A549 (cell line): Measurements from ENCODE around the gene NDUFC2.

Experiments
- BHLHE40 ChIP-seq: IDR thresholded peaks from 2 replicates; pipeline ENCODE4 v1.6.1; 2012; ENCODE audit warnings: low read depth, low read length, inconsistent platforms
- CBX8 ChIP-seq: fragments of 200-600 bp; sonication (generic); IDR thresholded peaks from 2 replicates; pipeline ENCODE4 v1.6.1; 2016
- EHMT2 ChIP-seq: fragments of 200-600 bp; sonication (generic); IDR thresholded peaks from 2 replicates; pipeline ENCODE4 v1.6.1; 2016; ENCODE audit warnings: antibody characterized with exemption, low read depth, mild to moderate bottlenecking, moderate library complexity
- EP300 ChIP-seq, 2 experiments: fragments of >200 bp; sonication (Bioruptor Twin); formaldehyde crosslinking; IDR thresholded peaks; 2 replicates in 1 of 2; 3 replicates in 1 of 2; pipeline ENCODE4 v1.6.1; 2016 to 2017
- JUN ChIP-seq, 2 experiments: fragments of >200 bp; sonication (Bioruptor Twin); formaldehyde crosslinking; IDR thresholded peaks; 2 replicates in 1 of 2; 3 replicates in 1 of 2; pipeline ENCODE4 v1.6.1; 2016 to 2017
- KDM1A ChIP-seq: fragments of 200-600 bp; sonication (generic); IDR thresholded peaks from 2 replicates; pipeline ENCODE4 v1.6.1; 2016; ENCODE audit warnings: low read depth, mild to moderate bottlenecking
- MAFK ChIP-seq: fragments of 450-650 bp; IDR thresholded peaks from 2 replicates; pipeline ENCODE4 v1.6.1; 2014; ENCODE audit not compliant: partially characterized antibody
- POLR2A ChIP-seq: IDR thresholded peaks from 2 replicates; pipeline ENCODE4 v1.6.1; 2012; ENCODE audit warnings: mild to moderate bottlenecking, low read length
- SMC3 ChIP-seq: fragments of >200 bp; sonication (Bioruptor Twin); formaldehyde crosslinking; IDR thresholded peaks from 3 replicates; pipeline ENCODE4 v1.6.1; 2018; ENCODE audit warnings: inconsistent platforms
- TP53 ChIP-seq: fragments of 250-450 bp; sonication (Bioruptor Pico); IDR thresholded peaks from 2 replicates; pipeline ENCODE4 v1.5.0; 2021; ENCODE audit warnings: mild to moderate bottlenecking, moderate library complexity
- TF ChIP-seq, protein P1 (sequence below): fragments of >200 bp; sonication (Bioruptor Twin); formaldehyde crosslinking; IDR thresholded peaks from 3 replicates; pipeline ENCODE4 v1.5.1; 2016
- TF ChIP-seq, protein P2 (sequence below): fragments of 200-600 bp; sonication (generic); IDR thresholded peaks from 2 replicates; pipeline ENCODE4 v1.6.1; 2016; ENCODE audit warnings: antibody characterized with exemption, mild to moderate bottlenecking, moderate library complexity
- TF ChIP-seq, protein P3 (sequence below): IDR thresholded peaks from 2 replicates; pipeline ENCODE4 v1.6.1; 2012

DNA sequence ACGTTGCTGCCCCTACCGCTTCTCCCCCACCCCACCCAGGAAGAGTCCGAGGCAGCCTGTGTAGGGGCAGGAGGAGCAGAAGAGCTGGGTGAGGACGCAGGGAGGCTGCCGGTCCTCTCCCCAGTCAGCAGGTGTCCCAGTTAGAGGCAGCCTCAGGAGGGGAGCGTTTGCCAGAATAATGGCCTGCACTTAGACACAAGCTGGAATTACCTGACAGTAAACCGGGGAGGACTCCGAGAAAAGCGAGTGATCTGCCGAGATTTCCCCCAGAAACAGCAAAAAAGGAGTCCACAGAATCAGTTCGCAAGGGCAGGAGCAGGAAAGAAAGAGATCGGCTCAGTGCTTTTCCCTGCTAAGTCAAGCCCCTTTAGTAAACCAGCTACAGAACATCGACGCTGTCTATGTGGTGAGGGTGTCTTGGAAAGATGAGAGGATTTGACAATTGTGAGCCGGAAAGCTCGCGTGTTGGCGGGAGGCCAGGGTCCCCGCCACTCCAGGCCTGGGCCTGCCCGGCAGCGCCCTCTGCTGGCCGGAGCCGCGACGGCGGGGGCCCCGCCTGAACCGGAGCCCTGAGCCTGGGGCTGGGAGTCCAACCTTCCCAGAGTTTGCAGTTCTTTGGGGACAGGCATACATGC is 33.7 kb downstream of the NDUFC2 start:
- TF ChIP-seq, protein P1, sequence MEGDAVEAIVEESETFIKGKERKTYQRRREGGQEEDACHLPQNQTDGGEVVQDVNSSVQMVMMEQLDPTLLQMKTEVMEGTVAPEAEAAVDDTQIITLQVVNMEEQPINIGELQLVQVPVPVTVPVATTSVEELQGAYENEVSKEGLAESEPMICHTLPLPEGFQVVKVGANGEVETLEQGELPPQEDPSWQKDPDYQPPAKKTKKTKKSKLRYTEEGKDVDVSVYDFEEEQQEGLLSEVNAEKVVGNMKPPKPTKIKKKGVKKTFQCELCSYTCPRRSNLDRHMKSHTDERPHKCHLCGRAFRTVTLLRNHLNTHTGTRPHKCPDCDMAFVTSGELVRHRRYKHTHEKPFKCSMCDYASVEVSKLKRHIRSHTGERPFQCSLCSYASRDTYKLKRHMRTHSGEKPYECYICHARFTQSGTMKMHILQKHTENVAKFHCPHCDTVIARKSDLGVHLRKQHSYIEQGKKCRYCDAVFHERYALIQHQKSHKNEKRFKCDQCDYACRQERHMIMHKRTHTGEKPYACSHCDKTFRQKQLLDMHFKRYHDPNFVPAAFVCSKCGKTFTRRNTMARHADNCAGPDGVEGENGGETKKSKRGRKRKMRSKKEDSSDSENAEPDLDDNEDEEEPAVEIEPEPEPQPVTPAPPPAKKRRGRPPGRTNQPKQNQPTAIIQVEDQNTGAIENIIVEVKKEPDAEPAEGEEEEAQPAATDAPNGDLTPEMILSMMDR: peak; percentile 99
- TF ChIP-seq EP300 (IDR thresholded peaks at IDR 0.05) (no peak), BHLHE40 (no peak), EHMT2 (no peak), JUN (IDR thresholded peaks at IDR 0.05) (no peak), MAFK (no peak), POLR2A (no peak), SMC3 (peak; percentile 91), TP53 (CRISPR knock-in tag) (no peak), KDM1A (no peak), CBX8 (no peak)
- TF ChIP-seq, protein P2, sequence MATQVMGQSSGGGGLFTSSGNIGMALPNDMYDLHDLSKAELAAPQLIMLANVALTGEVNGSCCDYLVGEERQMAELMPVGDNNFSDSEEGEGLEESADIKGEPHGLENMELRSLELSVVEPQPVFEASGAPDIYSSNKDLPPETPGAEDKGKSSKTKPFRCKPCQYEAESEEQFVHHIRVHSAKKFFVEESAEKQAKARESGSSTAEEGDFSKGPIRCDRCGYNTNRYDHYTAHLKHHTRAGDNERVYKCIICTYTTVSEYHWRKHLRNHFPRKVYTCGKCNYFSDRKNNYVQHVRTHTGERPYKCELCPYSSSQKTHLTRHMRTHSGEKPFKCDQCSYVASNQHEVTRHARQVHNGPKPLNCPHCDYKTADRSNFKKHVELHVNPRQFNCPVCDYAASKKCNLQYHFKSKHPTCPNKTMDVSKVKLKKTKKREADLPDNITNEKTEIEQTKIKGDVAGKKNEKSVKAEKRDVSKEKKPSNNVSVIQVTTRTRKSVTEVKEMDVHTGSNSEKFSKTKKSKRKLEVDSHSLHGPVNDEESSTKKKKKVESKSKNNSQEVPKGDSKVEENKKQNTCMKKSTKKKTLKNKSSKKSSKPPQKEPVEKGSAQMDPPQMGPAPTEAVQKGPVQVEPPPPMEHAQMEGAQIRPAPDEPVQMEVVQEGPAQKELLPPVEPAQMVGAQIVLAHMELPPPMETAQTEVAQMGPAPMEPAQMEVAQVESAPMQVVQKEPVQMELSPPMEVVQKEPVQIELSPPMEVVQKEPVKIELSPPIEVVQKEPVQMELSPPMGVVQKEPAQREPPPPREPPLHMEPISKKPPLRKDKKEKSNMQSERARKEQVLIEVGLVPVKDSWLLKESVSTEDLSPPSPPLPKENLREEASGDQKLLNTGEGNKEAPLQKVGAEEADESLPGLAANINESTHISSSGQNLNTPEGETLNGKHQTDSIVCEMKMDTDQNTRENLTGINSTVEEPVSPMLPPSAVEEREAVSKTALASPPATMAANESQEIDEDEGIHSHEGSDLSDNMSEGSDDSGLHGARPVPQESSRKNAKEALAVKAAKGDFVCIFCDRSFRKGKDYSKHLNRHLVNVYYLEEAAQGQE: no peak
- TF ChIP-seq, protein P3, sequence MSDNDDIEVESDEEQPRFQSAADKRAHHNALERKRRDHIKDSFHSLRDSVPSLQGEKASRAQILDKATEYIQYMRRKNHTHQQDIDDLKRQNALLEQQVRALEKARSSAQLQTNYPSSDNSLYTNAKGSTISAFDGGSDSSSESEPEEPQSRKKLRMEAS: no peak
